Neural cell (in vitro differentiated cells): ENCODE results near the gene ZFYVE21. TPM values are rescaled to one million over a fixed set of nuclear protein-coding genes. Genes with fewer than 3 reads are reported as not detected.

ENCODE experiments used
- H2AFZ ChIP-seq: fragments of 200-600, 300-800 bp; sonication (generic), shearing (Covaris generic); 2 replicates; pipeline ENCODE4 v1.6.0; 2014; ENCODE audit warnings: low read depth, mild to moderate bottlenecking, antibody characterized with exemption, low read length, moderate library complexity
- H3F3A ChIP-seq: fragments of 200-600 bp; shearing (Covaris generic); 2 replicates; pipeline ENCODE4 v1.6.1; 2016; ENCODE audit warnings: mild to moderate bottlenecking, moderate library complexity, mixed read lengths, antibody characterized with exemption, low read length; ENCODE audit not compliant: insufficient read depth, poor library complexity, severe bottlenecking
- H3K27ac ChIP-seq: fragments of 200-600, 300-800 bp; sonication (generic), shearing (Covaris generic); 2 replicates; pipeline ENCODE4 v1.5.1; 2014; ENCODE audit warnings: mild to moderate bottlenecking, low read length, moderate library complexity
- H3K27me3 ChIP-seq: fragments of 300-800, 200-600 bp; sonication (generic), shearing (Covaris generic); 2 replicates; pipeline ENCODE4 v1.6.0; 2014; ENCODE audit warnings: mild to moderate bottlenecking, low read depth, low read length, moderate library complexity; ENCODE audit not compliant: insufficient read depth
- H3K36me3 ChIP-seq: fragments of 300-800, 200-600 bp; sonication (generic), shearing (Covaris generic); 2 replicates; pipeline ENCODE4 v1.5.1; 2014; ENCODE audit warnings: mild to moderate bottlenecking, antibody characterized with exemption, low read length, moderate library complexity; ENCODE audit not compliant: insufficient read depth
- H3K4me2 ChIP-seq: fragments of 300-800, 200-600 bp; sonication (generic), shearing (Covaris generic); 2 replicates; pipeline ENCODE4 v1.6.0; 2014; ENCODE audit warnings: mild to moderate bottlenecking, low read length
- H3K4me3 ChIP-seq: fragments of 300-800, 200-600 bp; sonication (generic), shearing (Covaris generic); 2 replicates; pipeline ENCODE4 v1.5.1; 2014; ENCODE audit warnings: mild to moderate bottlenecking, low read length, moderate library complexity
- H3K79me2 ChIP-seq: fragments of 200-600 bp; shearing (Covaris generic); replicated peaks from 2 replicates; pipeline ENCODE4 v1.6.0; 2014; ENCODE audit warnings: mild to moderate bottlenecking, low read length, moderate library complexity; ENCODE audit not compliant: insufficient read depth
- H3K9ac ChIP-seq: fragments of 300-800, 200-600 bp; sonication (generic), shearing (Covaris generic); 2 replicates; pipeline ENCODE4 v1.6.1; 2016; ENCODE audit warnings: mild to moderate bottlenecking, low read length, mixed read lengths
- H3K9me2 ChIP-seq: fragments of 200-600 bp; shearing (Covaris generic); 2 replicates; pipeline ENCODE4 v1.6.1; 2016; ENCODE audit warnings: mild to moderate bottlenecking, low read length, mixed read lengths; ENCODE audit not compliant: insufficient read depth
- H3K9me3 ChIP-seq: fragments of 200-600, 300-800 bp; sonication (generic), shearing (Covaris generic); 2 replicates; pipeline ENCODE4 v1.6.1; 2016; ENCODE audit warnings: mild to moderate bottlenecking, mixed run types, low read length, moderate library complexity, mixed read lengths
- H4K20me1 ChIP-seq: fragments of 200-600 bp; shearing (Covaris generic); 2 replicates; pipeline ENCODE4 v1.6.1; 2016; ENCODE audit warnings: mild to moderate bottlenecking, mixed run types; ENCODE audit not compliant: insufficient read depth
- CTCF ChIP-seq: fragments of 450-650 bp; IDR thresholded peaks from 2 replicates; pipeline ENCODE4 v1.5.1; 2014; ENCODE audit warnings: antibody characterized with exemption, mild to moderate bottlenecking, moderate library complexity; ENCODE audit not compliant: poor library complexity, severe bottlenecking
- EP300 ChIP-seq: fragments of 450-650 bp; conservative IDR thresholded peaks from 2 replicates; pipeline ENCODE4 v1.6.1; 2014; ENCODE audit warnings: antibody characterized with exemption, mild to moderate bottlenecking, moderate library complexity; ENCODE audit not compliant: poor library complexity, severe bottlenecking
- EZH2 ChIP-seq: fragments of 200-600, 300-800 bp; shearing (Covaris generic), sonication (generic); IDR thresholded peaks from 2 replicates; pipeline ENCODE4 v1.6.1; 2014; ENCODE audit warnings: antibody characterized with exemption, low read length, borderline replicate concordance, mild to moderate bottlenecking; ENCODE audit not compliant: insufficient read depth, poor library complexity, severe bottlenecking
- MXI1 ChIP-seq: fragments of 450-650 bp; conservative IDR thresholded peaks from 2 replicates; pipeline ENCODE4 v1.6.1; 2014; ENCODE audit warnings: antibody characterized with exemption, mild to moderate bottlenecking; ENCODE audit not compliant: poor library complexity, severe bottlenecking
- POLR2AphosphoS5 ChIP-seq: IDR thresholded peaks from 2 replicates; pipeline ENCODE4 v1.6.1; 2012
- RAD21 ChIP-seq: fragments of 450-650 bp; conservative IDR thresholded peaks from 2 replicates; pipeline ENCODE4 v1.6.1; 2014; ENCODE audit warnings: antibody characterized with exemption, mild to moderate bottlenecking, moderate library complexity
- SMC3 ChIP-seq: fragments of 450-650 bp; conservative IDR thresholded peaks from 2 replicates; pipeline ENCODE4 v1.6.1; 2014; ENCODE audit warnings: antibody characterized with exemption, mild to moderate bottlenecking, moderate library complexity; ENCODE audit not compliant: poor library complexity
- TAF1 ChIP-seq: IDR thresholded peaks from 2 replicates; pipeline ENCODE4 v1.6.1; 2012; ENCODE audit warnings: low read depth
- polyA plus RNA-seq: library from polyadenylated mRNA; depleted of rRNA; stranded (reverse); fragments of >200 nt; gene quantifications from 2 replicates; pipeline ENCODE4 v1.2.3, GENCODE V29; 2014
- TF ChIP-seq, protein P1 (sequence below): IDR thresholded peaks from 2 replicates; pipeline ENCODE4 v1.6.1; 2012; ENCODE audit warnings: borderline replicate concordance

Gene ZFYVE21
- polyA plus RNA-seq, 1 donor from 2014 or later = 99.7 TPM

- Histone ChIP-seq H3K27ac (no peak overlapping the region), H3K9me2 (no peaks in the 10 kb centered on the region), H3K4me3 (no peak overlapping the region), H2AFZ (no peak overlapping the region), H3F3A (no peaks in the 10 kb centered on the region), H3K9ac (no peak overlapping the region), H4K20me1 (peaks cover 3% of the 10 kb centered on the region), H3K4me2 (no peak overlapping the region), H3K9me3 (no peaks in the 10 kb centered on the region), H3K36me3 (peaks cover 7% of the 10 kb centered on the region), H3K27me3 (no peaks in the 10 kb centered on the region), H3K79me2 (peaks cover 3% of the 10 kb centered on the region)
- no peak for TF ChIP-seq EP300
- TF ChIP-seq SMC3 = no peak
- TF ChIP-seq MXI1 = no peak
- no peak for TF ChIP-seq TAF1
- TF ChIP-seq CTCF = no peak
- TF ChIP-seq, protein P1, sequence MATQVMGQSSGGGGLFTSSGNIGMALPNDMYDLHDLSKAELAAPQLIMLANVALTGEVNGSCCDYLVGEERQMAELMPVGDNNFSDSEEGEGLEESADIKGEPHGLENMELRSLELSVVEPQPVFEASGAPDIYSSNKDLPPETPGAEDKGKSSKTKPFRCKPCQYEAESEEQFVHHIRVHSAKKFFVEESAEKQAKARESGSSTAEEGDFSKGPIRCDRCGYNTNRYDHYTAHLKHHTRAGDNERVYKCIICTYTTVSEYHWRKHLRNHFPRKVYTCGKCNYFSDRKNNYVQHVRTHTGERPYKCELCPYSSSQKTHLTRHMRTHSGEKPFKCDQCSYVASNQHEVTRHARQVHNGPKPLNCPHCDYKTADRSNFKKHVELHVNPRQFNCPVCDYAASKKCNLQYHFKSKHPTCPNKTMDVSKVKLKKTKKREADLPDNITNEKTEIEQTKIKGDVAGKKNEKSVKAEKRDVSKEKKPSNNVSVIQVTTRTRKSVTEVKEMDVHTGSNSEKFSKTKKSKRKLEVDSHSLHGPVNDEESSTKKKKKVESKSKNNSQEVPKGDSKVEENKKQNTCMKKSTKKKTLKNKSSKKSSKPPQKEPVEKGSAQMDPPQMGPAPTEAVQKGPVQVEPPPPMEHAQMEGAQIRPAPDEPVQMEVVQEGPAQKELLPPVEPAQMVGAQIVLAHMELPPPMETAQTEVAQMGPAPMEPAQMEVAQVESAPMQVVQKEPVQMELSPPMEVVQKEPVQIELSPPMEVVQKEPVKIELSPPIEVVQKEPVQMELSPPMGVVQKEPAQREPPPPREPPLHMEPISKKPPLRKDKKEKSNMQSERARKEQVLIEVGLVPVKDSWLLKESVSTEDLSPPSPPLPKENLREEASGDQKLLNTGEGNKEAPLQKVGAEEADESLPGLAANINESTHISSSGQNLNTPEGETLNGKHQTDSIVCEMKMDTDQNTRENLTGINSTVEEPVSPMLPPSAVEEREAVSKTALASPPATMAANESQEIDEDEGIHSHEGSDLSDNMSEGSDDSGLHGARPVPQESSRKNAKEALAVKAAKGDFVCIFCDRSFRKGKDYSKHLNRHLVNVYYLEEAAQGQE = no peak
- TF ChIP-seq RAD21 = no peak
- no peak for TF ChIP-seq EZH2
- no peak for TF ChIP-seq POLR2AphosphoS5
Measured at GRCh38 chr14:103697206-103697602, 18.4 kb upstream of the ZFYVE21 start.

GRCh38 chr14:103697603-103698379 is 17.8 kb upstream of the ZFYVE21 start:
- no peak overlapping the region for H3K4me2 ChIP-seq
- H3K9me2 ChIP-seq = no peaks in the 10 kb centered on the region
- TF ChIP-seq MXI1 (no peak), POLR2AphosphoS5 (no peak), TAF1 (no peak), EP300 (no peak), SMC3 (no peak), RAD21 (no peak), CTCF (no peak), EZH2 (no peak)
- TF ChIP-seq, protein P1 = no peak
- H3F3A ChIP-seq = no peaks in the 10 kb centered on the region
- no peaks in the 10 kb centered on the region for H3K27me3 ChIP-seq
- H4K20me1 ChIP-seq = no peaks in the 10 kb centered on the region
- peaks cover 7% of the 10 kb centered on the region for H3K36me3 ChIP-seq
- no peak overlapping the region for H2AFZ ChIP-seq
- H3K4me3 ChIP-seq = no peak overlapping the region
- H3K79me2 ChIP-seq = peaks cover 3% of the 10 kb centered on the region
- H3K27ac ChIP-seq = no peak overlapping the region
- no peaks in the 10 kb centered on the region for H3K9me3 ChIP-seq
- H3K9ac ChIP-seq = no peak overlapping the region
